KMS-11 (cell line): ENCODE data around the gene NCAM1.

Source experiments
- H2AFZ ChIP-seq: fragments of 200-600 bp; sonication (generic); 2 replicates; pipeline ENCODE4 v1.6.1; 2016; ENCODE audit warnings: antibody characterized with exemption, mixed run types, low read depth
- H3K27ac ChIP-seq: fragments of 200-600 bp; sonication (generic); 2 replicates; pipeline ENCODE4 v1.6.1; 2016; ENCODE audit warnings: mild to moderate bottlenecking, mixed run types
- H3K27me3 ChIP-seq: fragments of 200-600 bp; sonication (generic); 2 replicates; pipeline ENCODE4 v1.6.1; 2017; ENCODE audit warnings: mild to moderate bottlenecking, low read depth, mixed run types, moderate library complexity; ENCODE audit not compliant: insufficient read depth
- H3K36me3 ChIP-seq: fragments of 200-600 bp; sonication (generic); 2 replicates; pipeline ENCODE4 v1.6.1; 2017; ENCODE audit warnings: mild to moderate bottlenecking, mixed run types; ENCODE audit not compliant: insufficient read depth
- H3K4me1 ChIP-seq: fragments of 200-600 bp; sonication (generic); 2 replicates; pipeline ENCODE4 v1.6.1; 2016; ENCODE audit warnings: mild to moderate bottlenecking, low read depth, mixed run types; ENCODE audit not compliant: poor library complexity, severe bottlenecking
- H3K4me2 ChIP-seq: fragments of 200-600 bp; sonication (generic); 2 replicates; pipeline ENCODE4 v1.7.0; 2016; ENCODE audit warnings: mild to moderate bottlenecking, mixed run types
- H3K4me3 ChIP-seq: fragments of 200-600 bp; sonication (generic); IDR thresholded peaks from 2 replicates; pipeline ENCODE4 v1.6.1; 2017; ENCODE audit warnings: low read depth, low read length, mixed read lengths; ENCODE audit not compliant: insufficient read depth
- H3K79me2 ChIP-seq: fragments of 200-600 bp; sonication (generic); 2 replicates; pipeline ENCODE4 v1.6.1; 2016; ENCODE audit warnings: low read depth, mixed run types; ENCODE audit not compliant: insufficient read depth
- H3K9ac ChIP-seq: fragments of 200-600 bp; sonication (generic); 2 replicates; pipeline ENCODE4 v1.6.1; 2016; ENCODE audit warnings: mild to moderate bottlenecking, mixed run types
- H4K20me1 ChIP-seq: fragments of 200-600 bp; sonication (generic); 2 replicates; pipeline ENCODE4 v1.6.1; 2016; ENCODE audit warnings: mild to moderate bottlenecking, mixed run types; ENCODE audit not compliant: insufficient read depth
- CTCF ChIP-seq: fragments of 200-600 bp; sonication (generic); conservative IDR thresholded peaks from 2 replicates; pipeline ENCODE4 v1.6.1; 2017; ENCODE audit warnings: low read depth, mild to moderate bottlenecking, antibody characterized with exemption, low read length, moderate library complexity, mixed read lengths

NCAM1 gene

GRCh38 chr11:113274713-113275582 lies 313.7 kb downstream of the NCAM1 start:
- no peaks in the 10 kb centered on the region for H3K79me2 ChIP-seq
- no peak overlapping the region for H2AFZ ChIP-seq
- no peak overlapping the region for H3K27ac ChIP-seq
- no peak overlapping the region for H3K4me2 ChIP-seq
- no peaks in the 10 kb centered on the region for H3K36me3 ChIP-seq
- no peak overlapping the region for H3K9ac ChIP-seq
- H3K4me1 ChIP-seq = no peaks in the 10 kb centered on the region
- H3K4me3 ChIP-seq = no peak overlapping the region
- H3K27me3 ChIP-seq = no peaks in the 10 kb centered on the region
- no peaks in the 10 kb centered on the region for H4K20me1 ChIP-seq
- no peak for TF ChIP-seq CTCF

DNA sequence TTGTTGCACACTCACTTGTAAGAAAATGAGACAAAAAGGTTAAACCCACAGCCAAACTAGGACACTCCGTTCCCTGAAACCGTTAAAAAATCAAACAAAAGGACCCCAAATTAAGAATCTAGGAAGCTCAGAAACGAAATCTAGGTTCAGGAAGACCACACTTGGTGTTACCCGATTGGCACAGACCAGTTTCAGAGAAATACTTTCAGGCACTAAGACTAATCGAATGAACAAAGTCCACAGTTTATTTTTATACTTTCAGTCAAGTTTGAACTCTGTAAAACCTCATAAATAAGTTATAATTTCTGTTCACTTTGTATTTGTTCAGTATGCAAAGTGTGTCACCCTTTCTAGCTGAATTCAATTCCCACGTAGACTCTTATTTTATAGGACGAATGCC lies 314.4 kb downstream of the NCAM1 start:
- Histone ChIP-seq H3K9ac (no peak overlapping the region), H3K79me2 (no peaks in the 10 kb centered on the region), H3K4me3 (no peak overlapping the region), H3K4me1 (no peaks in the 10 kb centered on the region), H3K4me2 (no peak overlapping the region), H2AFZ (no peak overlapping the region), H3K27ac (no peak overlapping the region), H3K27me3 (no peaks in the 10 kb centered on the region), H4K20me1 (no peaks in the 10 kb centered on the region), H3K36me3 (no peaks in the 10 kb centered on the region)
- no peak for TF ChIP-seq CTCF

GRCh38 chr11:113276466-113276865 lies 315.2 kb downstream of the NCAM1 start:
- no peaks in the 10 kb centered on the region for H3K79me2 ChIP-seq
- no peak overlapping the region for H3K9ac ChIP-seq
- no peaks in the 10 kb centered on the region for H4K20me1 ChIP-seq
- H3K4me2 ChIP-seq = no peak overlapping the region
- H3K27me3 ChIP-seq = no peaks in the 10 kb centered on the region
- no peak for TF ChIP-seq CTCF
- no peak overlapping the region for H3K27ac ChIP-seq
- H3K36me3 ChIP-seq = no peaks in the 10 kb centered on the region
- no peaks in the 10 kb centered on the region for H3K4me1 ChIP-seq
- no peak overlapping the region for H2AFZ ChIP-seq
- H3K4me3 ChIP-seq = no peak overlapping the region

DNA sequence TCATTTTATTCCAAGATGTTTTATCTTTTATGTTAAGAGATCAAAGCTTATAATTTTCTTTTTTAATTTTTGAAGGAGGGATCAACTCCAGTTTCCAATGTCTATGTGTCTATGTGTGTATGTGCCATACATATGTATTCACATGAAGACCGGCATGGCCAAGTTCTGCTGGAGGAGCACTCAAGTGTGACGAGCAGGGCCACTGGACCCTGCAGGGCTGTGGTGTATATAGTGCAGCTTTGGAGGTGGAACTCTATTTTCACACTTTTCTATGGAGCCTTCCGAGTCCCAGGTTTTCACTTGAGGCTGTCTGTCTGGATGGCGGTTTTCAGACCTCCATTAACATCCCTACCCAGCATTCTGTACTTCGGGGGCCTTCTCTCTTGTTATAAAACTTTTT lies 316.7 kb downstream of the NCAM1 start:
- Histone ChIP-seq H3K4me3 (no peak overlapping the region), H4K20me1 (no peaks in the 10 kb centered on the region), H3K27me3 (no peaks in the 10 kb centered on the region), H3K4me2 (no peak overlapping the region), H3K36me3 (no peaks in the 10 kb centered on the region), H3K4me1 (no peaks in the 10 kb centered on the region), H2AFZ (no peak overlapping the region), H3K27ac (no peak overlapping the region), H3K9ac (no peak overlapping the region), H3K79me2 (no peaks in the 10 kb centered on the region)
- no peak for TF ChIP-seq CTCF
